AG04449 (cell line): ENCODE data around the gene FMNL1.
"Not testable (repeated sequence)": the region's sequence is repeated elsewhere in the genome, so short reads cannot be mapped to it uniquely, and the experiment has no call there.

Experiments
- CTCF ChIA-PET: fragments of 350-600 bp; formaldehyde crosslinking; extraction: SDS; loops from one replicate; lab custom pipeline; 2021; ENCODE audit warnings: antibody characterized with exemption; lab: Yijun Ruan, JAX
- POLR2A ChIA-PET: fragments of 400-600, 350-600 bp; formaldehyde crosslinking; extraction: SDS; loops from one replicate; lab custom pipeline; 2020; ENCODE audit warnings: antibody characterized with exemption, inconsistent platforms; lab: Yijun Ruan, JAX
- DNase-seq: peaks from one replicate; pipeline ENCODE4 v3.0.0-alpha.2; 2010; ENCODE audit warnings: low read depth, low spot score
- H3K4me3 ChIP-seq: 2 replicates; pipeline ENCODE4 v1.5.1; 2011; ENCODE audit warnings: low read depth, mild to moderate bottlenecking, control low read depth, low read length
- CTCF ChIP-seq: IDR thresholded peaks from one replicate; pipeline ENCODE4 v1.5.1; 2011; ENCODE audit warnings: mild to moderate bottlenecking, moderate library complexity, low read length, control low read depth, inconsistent platforms; ENCODE audit not compliant: insufficient read depth; ENCODE audit errors: missing control alignments

The FMNL1 gene

GRCh38 chr17:45195424-45195823 is 26.3 kb upstream of the FMNL1 start:
- ChIA-PET CTCF (interaction anchor here (1.0 to 20.5 kb wide), 6 partner anchors 12 to 68 kb away, joined by 3 to 677 read pairs (median 9); partner anchors contain the start of genes ACBD4, HEXIM1, HEXIM2 and PLCD3), POLR2A (interaction anchor here (0.6 to 2.0 kb wide), 2 partner anchors 47 to 122 kb away, joined by 3 to 9 read pairs; partner anchors contain the start of gene HEXIM1)
- no peak overlapping the region for H3K4me3 ChIP-seq
- no peak for DNase-seq
- no peak for TF ChIP-seq CTCF

- no peak for DNase-seq
- TF ChIP-seq CTCF: no peak
- POLR2A ChIA-PET: interaction anchor here (1.5 to 3.1 kb wide), 3 partner anchors 47 to 64 kb away, joined by 3 to 97 read pairs (median 14); partner anchors contain the start of genes ACBD4 and HEXIM1
- no peak overlapping the region for H3K4me3 ChIP-seq
- CTCF ChIA-PET: interaction anchor here (0.7 to 20.5 kb wide), 35 partner anchors 8 to 318 kb away, joined by 3 to 677 read pairs (median 7); partner anchors contain the start of genes ACBD4, HEXIM1, HEXIM2 and PLCD3
These were observed 24.6 kb upstream of the FMNL1 start for GRCh38 chr17:45197108-45197507.

- peak overlapping the region; percentile 12; the same call in 1 of the 2 replicates for H3K4me3 ChIP-seq
These were observed 23.9 kb upstream of the FMNL1 start for GRCh38 chr17:45197555-45198334.

GRCh38 chr17:45200701-45201100 is 21.0 kb upstream of the FMNL1 start:
- no peak overlapping the region for H3K4me3 ChIP-seq
- no peak for TF ChIP-seq CTCF
- no peak for DNase-seq
- ChIA-PET POLR2A (no interaction called here), CTCF (interaction anchor here (0.8 to 20.5 kb wide), 10 partner anchors 10 to 76 kb away, joined by 3 to 677 read pairs (median 6); partner anchors contain the start of genes ACBD4, HEXIM1, HEXIM2 and PLCD3)

More at GRCh38 chr17:45197555-45198334, 23.9 kb upstream of the FMNL1 start:
- CTCF ChIA-PET: interaction anchor here (0.6 to 20.5 kb wide), 43 partner anchors 8 to 736 kb away, joined by 3 to 677 read pairs (median 6); partner anchors contain the start of genes ACBD4, HEXIM1, HEXIM2 and PLCD3
- peak; percentile 10 for DNase-seq
- POLR2A ChIA-PET: interaction anchor here (1.5 to 3.1 kb wide), 3 partner anchors 48 to 65 kb away, joined by 3 to 97 read pairs (median 14); partner anchors contain the start of genes ACBD4 and HEXIM1
- TF ChIP-seq CTCF: peak; percentile 99

- DNase-seq: no peak
- TF ChIP-seq CTCF: no peak
- H3K4me3 ChIP-seq: no peak overlapping the region
- ChIA-PET POLR2A (no interaction called here), CTCF (interaction anchor here (0.6 to 20.5 kb wide), 11 partner anchors 10 to 102 kb away, joined by 3 to 677 read pairs (median 5); partner anchors contain the start of genes ACBD4, HEXIM1, HEXIM2 and PLCD3)
These were observed 20.2 kb upstream of the FMNL1 start for GRCh38 chr17:45201457-45201856.

GRCh38 chr17:45201880-45202279 is 19.8 kb upstream of the FMNL1 start:
- peak; percentile 9 for DNase-seq
- CTCF ChIA-PET: interaction anchor here (1.2 to 20.5 kb wide), 8 partner anchors 11 to 82 kb away, joined by 3 to 677 read pairs (median 6); partner anchors contain the start of genes ACBD4, HEXIM1, HEXIM2 and PLCD3
- H3K4me3 ChIP-seq, POLR2A ChIA-PET: not testable (repeated sequence)
